Glutamatergic neuron (in vitro differentiated cells): ENCODE measurements around the gene ARHGAP24. TPM values are rescaled to one million over a fixed set of nuclear protein-coding genes. Genes with fewer than 3 reads are reported as not detected.
"Not testable (repeated sequence)": the region's sequence is repeated elsewhere in the genome, so short reads cannot be mapped to it uniquely, and the experiment has no call there.

Experiments used
- DNase-seq: peaks from one replicate; pipeline ENCODE4 v3.0.0; 2022
- H3K27ac Mint-ChIP-seq: one replicate; pipeline ENCODE4 v1.8.0; 2020; ENCODE audit warnings: mild to moderate bottlenecking, mixed read lengths, inconsistent platforms; ENCODE audit not compliant: unreplicated experiment
- H3K27me3 Mint-ChIP-seq: one replicate; pipeline ENCODE4 v1.8.0; 2020; ENCODE audit warnings: mild to moderate bottlenecking, moderate library complexity, mixed read lengths, inconsistent platforms; ENCODE audit not compliant: unreplicated experiment
- H3K36me3 Mint-ChIP-seq: one replicate; pipeline ENCODE4 v1.8.0; 2020; ENCODE audit warnings: mild to moderate bottlenecking, mixed read lengths, inconsistent platforms; ENCODE audit not compliant: unreplicated experiment
- H3K4me1 Mint-ChIP-seq: one replicate; pipeline ENCODE4 v1.8.0; 2020; ENCODE audit warnings: mild to moderate bottlenecking, low read depth, mixed read lengths, inconsistent platforms; ENCODE audit not compliant: unreplicated experiment
- H3K4me3 Mint-ChIP-seq: one replicate; pipeline ENCODE4 v1.8.0; 2020; ENCODE audit warnings: mild to moderate bottlenecking, mixed read lengths, inconsistent platforms; ENCODE audit not compliant: unreplicated experiment
- H3K9me3 Mint-ChIP-seq: one replicate; pipeline ENCODE4 v1.8.0; 2020; ENCODE audit warnings: mild to moderate bottlenecking, moderate library complexity, mixed read lengths, inconsistent platforms; ENCODE audit not compliant: unreplicated experiment
- total RNA-seq: library from RNA; stranded (reverse); fragmentation: NEBNext Ultra II Directional; extraction: Animal tissue kit (Norgen Biotek cat#: 25700); gene quantifications from one replicate; pipeline ENCODE4 v1.2.1, GENCODE V29; 2021; ENCODE audit not compliant: unreplicated experiment
- TF ChIP-seq, protein P1 (sequence below): fragments of 200-600 bp; sonication (generic); IDR thresholded peaks from one replicate; pipeline ENCODE4 v1.5.0; 2021; ENCODE audit not compliant: partially characterized antibody, unreplicated experiment

Gene ARHGAP24
- total RNA-seq, 1 donor from 2014 or later: 1.6 TPM

GRCh38 chr4:85650908-85651307, 176.0 kb downstream of the ARHGAP24 start:
- Mint-ChIP-seq H3K27ac (no peak overlapping the region), H3K36me3 (no peaks in the 10 kb centered on the region), H3K9me3 (no peaks in the 10 kb centered on the region), H3K4me3 (no peak overlapping the region), H3K27me3 (no peaks in the 10 kb centered on the region), H3K4me1 (no peaks in the 10 kb centered on the region)
- no peak for DNase-seq
- TF ChIP-seq, protein P1, sequence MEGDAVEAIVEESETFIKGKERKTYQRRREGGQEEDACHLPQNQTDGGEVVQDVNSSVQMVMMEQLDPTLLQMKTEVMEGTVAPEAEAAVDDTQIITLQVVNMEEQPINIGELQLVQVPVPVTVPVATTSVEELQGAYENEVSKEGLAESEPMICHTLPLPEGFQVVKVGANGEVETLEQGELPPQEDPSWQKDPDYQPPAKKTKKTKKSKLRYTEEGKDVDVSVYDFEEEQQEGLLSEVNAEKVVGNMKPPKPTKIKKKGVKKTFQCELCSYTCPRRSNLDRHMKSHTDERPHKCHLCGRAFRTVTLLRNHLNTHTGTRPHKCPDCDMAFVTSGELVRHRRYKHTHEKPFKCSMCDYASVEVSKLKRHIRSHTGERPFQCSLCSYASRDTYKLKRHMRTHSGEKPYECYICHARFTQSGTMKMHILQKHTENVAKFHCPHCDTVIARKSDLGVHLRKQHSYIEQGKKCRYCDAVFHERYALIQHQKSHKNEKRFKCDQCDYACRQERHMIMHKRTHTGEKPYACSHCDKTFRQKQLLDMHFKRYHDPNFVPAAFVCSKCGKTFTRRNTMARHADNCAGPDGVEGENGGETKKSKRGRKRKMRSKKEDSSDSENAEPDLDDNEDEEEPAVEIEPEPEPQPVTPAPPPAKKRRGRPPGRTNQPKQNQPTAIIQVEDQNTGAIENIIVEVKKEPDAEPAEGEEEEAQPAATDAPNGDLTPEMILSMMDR: no peak

DNA sequence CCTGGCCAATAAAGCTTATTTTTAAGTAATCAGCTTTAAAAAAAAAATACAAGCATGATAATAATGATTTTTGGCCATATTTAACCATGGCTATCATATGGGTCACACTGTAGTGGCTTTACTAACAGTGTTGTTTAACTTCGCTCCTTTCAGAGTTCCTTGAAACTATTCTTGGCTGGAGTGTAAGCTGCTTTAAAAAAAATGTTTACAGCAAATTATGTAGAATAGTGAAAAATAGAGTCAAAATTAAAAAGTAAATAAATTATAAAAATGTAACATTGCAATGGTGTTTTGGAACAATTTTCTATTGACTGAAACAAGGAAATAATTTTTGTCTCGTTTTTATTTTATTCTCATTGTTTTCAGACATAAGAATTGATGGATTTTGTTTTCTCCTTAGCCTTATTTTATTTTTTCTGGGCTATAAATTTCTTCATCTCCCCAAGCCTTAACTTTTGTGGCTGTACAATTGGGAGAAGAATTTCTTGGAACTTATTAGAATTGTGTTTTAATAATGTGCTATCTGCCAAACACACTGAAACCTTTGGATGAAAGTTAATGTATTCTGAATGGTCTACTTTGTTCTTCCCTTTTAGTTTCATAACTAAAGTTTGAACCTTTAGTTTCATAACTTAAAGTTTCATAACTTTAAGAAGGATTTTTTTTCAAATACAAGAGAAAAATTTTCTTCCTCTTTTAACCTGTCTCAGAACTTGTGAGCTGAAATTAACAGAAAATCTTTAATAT, 182.0 kb downstream of the ARHGAP24 start:
- TF ChIP-seq, protein P1: no peak
- no peak for DNase-seq
- no peaks in the 10 kb centered on the region for H3K27me3 Mint-ChIP-seq
- no peak overlapping the region for H3K27ac Mint-ChIP-seq
- H3K36me3 Mint-ChIP-seq: no peaks in the 10 kb centered on the region
- no peak overlapping the region for H3K4me3 Mint-ChIP-seq
- H3K4me1 Mint-ChIP-seq: no peaks in the 10 kb centered on the region
- H3K9me3 Mint-ChIP-seq: no peaks in the 10 kb centered on the region

GRCh38 chr4:85658766-85659439, 184.0 kb downstream of the ARHGAP24 start:
- Mint-ChIP-seq H3K27me3 (no peaks in the 10 kb centered on the region), H3K27ac (no peak overlapping the region), H3K4me1 (no peaks in the 10 kb centered on the region), H3K4me3 (no peak overlapping the region), H3K36me3 (no peaks in the 10 kb centered on the region), H3K9me3 (no peaks in the 10 kb centered on the region)
- no peak for DNase-seq
- TF ChIP-seq, protein P1: no peak

DNA sequence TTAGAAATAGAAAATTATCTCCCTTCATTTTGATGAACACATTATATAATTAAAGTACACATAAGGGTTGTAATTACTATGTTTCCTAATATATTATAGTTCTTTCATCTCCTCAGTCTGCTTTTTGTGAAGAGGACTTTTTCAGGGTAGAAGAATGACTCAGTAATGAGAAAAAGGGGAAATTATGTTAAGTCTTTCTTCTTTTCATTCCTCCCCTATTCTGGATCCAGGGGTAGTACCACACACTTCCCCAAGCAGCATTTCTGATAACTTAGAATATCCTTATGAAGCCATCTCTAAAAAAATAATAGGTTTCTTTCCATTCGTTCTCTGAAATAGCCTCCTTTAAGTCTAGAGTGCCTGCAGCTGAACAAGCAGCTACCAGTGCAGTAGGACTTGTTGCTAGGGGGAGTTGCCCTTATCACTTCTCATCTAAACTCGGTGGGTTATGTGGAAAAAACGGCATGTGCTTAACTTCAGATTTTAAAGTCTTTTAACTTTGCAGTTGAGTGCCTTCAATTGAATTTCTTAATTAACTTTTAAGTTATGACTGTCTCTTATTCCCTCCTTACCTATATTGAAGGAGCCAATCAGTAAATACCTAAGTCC, 184.8 kb downstream of the ARHGAP24 start:
- H3K27me3 Mint-ChIP-seq: no peaks in the 10 kb centered on the region
- no peaks in the 10 kb centered on the region for H3K4me1 Mint-ChIP-seq
- H3K36me3 Mint-ChIP-seq: no peaks in the 10 kb centered on the region
- no peak overlapping the region for H3K27ac Mint-ChIP-seq
- no peak overlapping the region for H3K4me3 Mint-ChIP-seq
- TF ChIP-seq, protein P1: no peak
- H3K9me3 Mint-ChIP-seq: no peaks in the 10 kb centered on the region
- DNase-seq: no peak

DNA sequence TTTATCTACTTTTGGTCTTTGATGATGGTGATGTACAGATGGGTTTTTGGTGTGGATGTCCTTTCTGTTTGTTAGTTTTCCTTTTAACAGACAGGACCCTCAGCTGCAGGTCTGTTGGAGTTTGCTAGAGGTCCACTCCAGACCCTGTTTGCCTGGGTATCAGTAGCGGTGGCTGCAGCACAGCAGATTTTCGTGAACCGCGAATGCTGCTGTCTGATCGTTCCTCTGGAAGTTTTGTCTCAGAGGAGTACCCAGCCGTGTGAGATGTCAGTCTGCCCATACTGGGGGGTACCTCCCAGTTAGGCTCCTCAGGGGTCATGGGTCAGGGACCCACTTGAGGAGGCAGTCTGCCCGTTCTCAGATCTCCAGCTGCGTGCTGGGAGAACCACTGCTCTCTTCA, 191.7 kb downstream of the ARHGAP24 start:
- H3K9me3 Mint-ChIP-seq, DNase-seq, H3K4me3 Mint-ChIP-seq: not testable (repeated sequence)

More for the DNA sequence above, 191.7 kb downstream of the ARHGAP24 start:
- not testable (repeated sequence) for H3K4me1 Mint-ChIP-seq, H3K27ac Mint-ChIP-seq, H3K27me3 Mint-ChIP-seq
- H3K36me3 Mint-ChIP-seq: peaks cover 10% of the 10 kb centered on the region
